K562 (cell line): ENCODE data around the gene CPNE8. TPM values are rescaled to one million over a fixed set of nuclear protein-coding genes. Genes with fewer than 3 reads are reported as not detected.
A peak's percentile ranks its signal among the peaks of the same experiment; 100 is the strongest.

Source experiments
- ATAC-seq: fragments of 200-7000 bp; cut with Tn5 transposase; 3 replicates; pipeline ENCODE4 v1.9.1; 2020; ENCODE audit warnings: moderate library complexity
- BruUV-seq: library from RNA; stranded (reverse); fragments of 400-500 nt; replicated peaks from 2 replicates; lab custom pipeline; 2021; lab: Mats Ljungman, UMichigan
- CTCF ChIA-PET: fragments of 300-600 bp; formaldehyde crosslinking; extraction: SDS; loops from one replicate; lab custom pipeline; 2021; ENCODE audit warnings: low intra/inter-chr PET ratio; lab: Yijun Ruan, JAX
- POLR2A ChIA-PET: fragments of 300-600, 350-650 bp; sonication (Branson Sonifier 250); formaldehyde crosslinking; extraction: SDS; loops from one replicate; lab custom pipeline; 2021; ENCODE audit warnings: antibody characterized with exemption, inconsistent platforms; lab: Yijun Ruan, JAX
- DNase-seq, 4 experiments: peaks; one replicate each; pipeline versions ENCODE4 v3.0.0 to v3.0.0-alpha.2; 2011 to 2018; ENCODE audit warnings: low spot score in 3 of 4, mixed read lengths in 3 of 4; ENCODE audit errors: extremely low read depth in 1 of 4
- FAIRE-seq: peaks from 2 replicates; lab custom pipeline; 2011; peaks lifted over from hg19 to GRCh38; lab: Jason Lieb, UNC
- H2AFZ ChIP-seq: 2 replicates; pipeline ENCODE4 v1.6.0; 2011; ENCODE audit warnings: low read depth, low read length, control low read depth, inconsistent platforms
- H3K27ac ChIP-seq: fragments of 200-600 bp; 3 replicates; pipeline ENCODE4 v1.8.0; 2011; ENCODE audit warnings: low read depth, mild to moderate bottlenecking, control low read depth, inconsistent platforms, low read length, moderate library complexity, mixed read lengths; ENCODE audit errors: extremely low read depth
- H3K27me3 ChIP-seq, 2 experiments: fragments of 300-600 bp in 1 of 2; 2 replicates in 1 of 2; 3 replicates in 1 of 2; pipeline versions ENCODE4 v1.6.0 to v1.8.0; 2011; ENCODE audit warnings: inconsistent platforms in 2 of 2, low read length in 2 of 2, mild to moderate bottlenecking in 1 of 2, mixed read lengths in 1 of 2, moderate library complexity in 1 of 2; ENCODE audit not compliant: control insufficient read depth in 2 of 2, insufficient read depth in 2 of 2
- H3K36me3 ChIP-seq: fragments of 300-600 bp; 3 replicates; pipeline ENCODE4 v1.8.0; 2011; ENCODE audit warnings: mild to moderate bottlenecking, low read length, inconsistent platforms; ENCODE audit not compliant: control insufficient read depth, insufficient read depth
- H3K4me1 ChIP-seq, 2 experiments: fragments of 200-600 bp in 1 of 2; replicated peaks in 1 of 2; 2 replicates in 1 of 2; 3 replicates in 1 of 2; pipeline versions ENCODE4 v1.5.1 to v1.8.0; 2011; ENCODE audit warnings: inconsistent platforms in 2 of 2, low read length in 2 of 2, mild to moderate bottlenecking in 1 of 2, mixed read lengths in 1 of 2, moderate library complexity in 1 of 2; ENCODE audit not compliant: control insufficient read depth in 2 of 2, insufficient read depth in 2 of 2
- H3K4me2 ChIP-seq: 2 replicates; pipeline ENCODE4 v1.6.1; 2011; ENCODE audit warnings: low read length, control low read depth, inconsistent platforms, mixed read lengths; ENCODE audit not compliant: insufficient read depth
- H3K4me3 ChIP-seq: fragments of 200-600 bp; sonication (generic), shearing (Covaris generic); 2 replicates; pipeline ENCODE4 v1.5.1; 2016; ENCODE audit warnings: control low read depth, inconsistent platforms
- H3K79me2 ChIP-seq: fragments of 200-600 bp; 3 replicates; pipeline ENCODE4 v1.8.0; 2011; ENCODE audit warnings: low read length, inconsistent platforms; ENCODE audit not compliant: control insufficient read depth, insufficient read depth
- H3K9ac ChIP-seq, 2 experiments: 2 replicates each; pipeline versions ENCODE4 v1.6.0 to v1.6.1; 2011; ENCODE audit warnings: low read depth in 2 of 2, low read length in 2 of 2, control low read depth in 1 of 2, inconsistent platforms in 1 of 2, mild to moderate bottlenecking in 1 of 2, mixed read lengths in 1 of 2; ENCODE audit not compliant: insufficient read depth in 1 of 2
- H3K9me1 ChIP-seq: one replicate; pipeline ENCODE4 v1.6.0; 2011; ENCODE audit warnings: inconsistent platforms, mild to moderate bottlenecking, low read length, moderate library complexity; ENCODE audit not compliant: control insufficient read depth, insufficient read depth
- H3K9me3 ChIP-seq: replicated peaks from 2 replicates; pipeline ENCODE4 v1.5.1; 2011; ENCODE audit warnings: low read depth, low read length, inconsistent platforms; ENCODE audit not compliant: control insufficient read depth, insufficient read depth
- H4K20me1 ChIP-seq: replicated peaks from 2 replicates; pipeline ENCODE4 v1.6.1; 2011; ENCODE audit warnings: low read length, inconsistent platforms, mixed read lengths; ENCODE audit not compliant: control insufficient read depth, insufficient read depth
- ATF2 ChIP-seq: sonication (generic); formaldehyde crosslinking; IDR thresholded peaks from 2 replicates; pipeline ENCODE4 v1.8.1; 2022; ENCODE audit warnings: missing genetic modification reagents
- MAFK ChIP-seq: IDR thresholded peaks from 2 replicates; pipeline ENCODE4 v1.6.1; 2011; ENCODE audit warnings: low read length, improper control_type of control experiment
- MYNN ChIP-seq, 2 experiments: sonication (generic); formaldehyde crosslinking in 1 of 2; IDR thresholded peaks; 2 replicates each; pipeline versions ENCODE4 v1.5.0 to v1.6.1; 2016 to 2020; ENCODE audit warnings: antibody characterized with exemption in 1 of 2, missing genetic modification reagents in 1 of 2
- SRSF1 ChIP-seq: fragments of 200-400 bp; formaldehyde crosslinking; IDR thresholded peaks from 2 replicates; pipeline ENCODE4 v1.6.1; 2017; ENCODE audit warnings: mild to moderate bottlenecking, low read depth, low read length, moderate library complexity
- WGBS: fragments of 100-300 bp; shearing (Covaris generic); methylation state at CpG from one replicate; pipeline ENCODE4 v1.1.6; 2016; ENCODE audit warnings: low coverage, mixed read lengths; ENCODE audit not compliant: insufficient coverage; ENCODE audit errors: missing lambda C conversion rate; 5-methylcytosine and 5-hydroxymethylcytosine counted together
- in situ Hi-C: fragments of 300-500 bp; cut with MboI; formaldehyde crosslinking; loops from 4 replicates; pipeline ENCODE4 v1.15.0; 2018; ENCODE audit warnings: inconsistent platforms, mixed read lengths
- intact Hi-C: fragments of 100-400 bp; cut with micrococcal nuclease; formaldehyde crosslinking; loops from 2 replicates; pipeline ENCODE4 v1.14.2; 2022
- polyA plus RNA-seq, 8 experiments: library from polyadenylated mRNA; depleted of rRNA in 4 of 8; stranded (reverse) in 5 of 8; unstranded in 3 of 8; fragments of >200 nt; fragmentation: Nextera tagmentation in 2 of 8; fragmentation: Illumina TruSeq in 1 of 8; extraction: Ambion mirVana in 2 of 8; extraction: Trizol in 1 of 8; gene quantifications; 2 replicates each; pipeline versions ENCODE4 v1.2.1 to v1.2.3, GENCODE V29; 2011 to 2014; ENCODE audit warnings: inconsistent platforms in 1 of 8, missing spikeins in 1 of 8
- total RNA-seq, 7 experiments: library from RNA; depleted of rRNA in 6 of 7; stranded (reverse); fragments of >200 nt in 6 of 7; fragmentation: Illumina TruSeq in 2 of 7; extraction: Trizol in 2 of 7; gene quantifications; 2 replicates each; pipeline versions ENCODE4 v1.2.1 to v1.2.3, GENCODE V29; 2011 to 2021; ENCODE audit warnings: low replicate concordance in 1 of 7
- TF ChIP-seq, protein P1 (sequence below): fragments of 150-350 bp; conservative IDR thresholded peaks from 2 replicates; pipeline ENCODE4 v1.6.1; 2014; ENCODE audit warnings: low read length
- TF ChIP-seq, protein P2 (sequence below), 2 experiments: fragments of 450-650 bp; formaldehyde crosslinking in 1 of 2; IDR thresholded peaks; 2 replicates each; pipeline versions ENCODE4 v1.4.0 to v1.6.1; 2014 to 2020; ENCODE audit warnings: mild to moderate bottlenecking in 2 of 2, borderline replicate concordance in 1 of 2, low read depth in 1 of 2

Gene CPNE8
- total and polyA plus RNA-seq, 9 of the 15 experiments (the other 6 are each of a cell fraction or from before 2014, with no cell fraction given), result 2.4 to 7.0 (median 4.2) TPM

DNA sequence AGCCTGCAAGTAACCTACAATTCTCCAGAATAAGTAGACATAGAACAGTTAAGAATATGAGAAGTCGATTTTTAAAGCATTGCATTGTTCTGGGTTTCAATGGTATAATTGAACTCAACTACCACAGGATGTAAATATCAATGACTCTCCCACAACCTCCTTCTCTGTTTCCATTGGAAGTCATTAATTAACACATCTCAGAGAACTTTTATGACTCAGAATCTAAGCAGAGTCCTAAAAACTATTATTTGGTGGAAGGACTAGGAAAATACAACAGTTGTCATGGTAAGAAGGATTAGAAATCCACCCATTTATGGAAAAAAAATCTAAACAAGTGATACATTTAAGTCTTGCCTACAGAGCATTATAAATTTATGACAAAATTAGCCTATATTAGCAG is 21.1 kb upstream of the CPNE8 start (continued):
- TF ChIP-seq, protein P1, sequence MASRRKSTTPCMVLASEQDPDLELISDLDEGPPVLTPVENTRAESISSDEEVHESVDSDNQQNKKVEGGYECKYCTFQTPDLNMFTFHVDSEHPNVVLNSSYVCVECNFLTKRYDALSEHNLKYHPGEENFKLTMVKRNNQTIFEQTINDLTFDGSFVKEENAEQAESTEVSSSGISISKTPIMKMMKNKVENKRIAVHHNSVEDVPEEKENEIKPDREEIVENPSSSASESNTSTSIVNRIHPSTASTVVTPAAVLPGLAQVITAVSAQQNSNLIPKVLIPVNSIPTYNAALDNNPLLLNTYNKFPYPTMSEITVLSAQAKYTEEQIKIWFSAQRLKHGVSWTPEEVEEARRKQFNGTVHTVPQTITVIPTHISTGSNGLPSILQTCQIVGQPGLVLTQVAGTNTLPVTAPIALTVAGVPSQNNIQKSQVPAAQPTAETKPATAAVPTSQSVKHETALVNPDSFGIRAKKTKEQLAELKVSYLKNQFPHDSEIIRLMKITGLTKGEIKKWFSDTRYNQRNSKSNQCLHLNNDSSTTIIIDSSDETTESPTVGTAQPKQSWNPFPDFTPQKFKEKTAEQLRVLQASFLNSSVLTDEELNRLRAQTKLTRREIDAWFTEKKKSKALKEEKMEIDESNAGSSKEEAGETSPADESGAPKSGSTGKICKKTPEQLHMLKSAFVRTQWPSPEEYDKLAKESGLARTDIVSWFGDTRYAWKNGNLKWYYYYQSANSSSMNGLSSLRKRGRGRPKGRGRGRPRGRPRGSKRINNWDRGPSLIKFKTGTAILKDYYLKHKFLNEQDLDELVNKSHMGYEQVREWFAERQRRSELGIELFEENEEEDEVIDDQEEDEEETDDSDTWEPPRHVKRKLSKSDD, result no peak
- TF ChIP-seq, all 486 proteins: peak for 0

DNA sequence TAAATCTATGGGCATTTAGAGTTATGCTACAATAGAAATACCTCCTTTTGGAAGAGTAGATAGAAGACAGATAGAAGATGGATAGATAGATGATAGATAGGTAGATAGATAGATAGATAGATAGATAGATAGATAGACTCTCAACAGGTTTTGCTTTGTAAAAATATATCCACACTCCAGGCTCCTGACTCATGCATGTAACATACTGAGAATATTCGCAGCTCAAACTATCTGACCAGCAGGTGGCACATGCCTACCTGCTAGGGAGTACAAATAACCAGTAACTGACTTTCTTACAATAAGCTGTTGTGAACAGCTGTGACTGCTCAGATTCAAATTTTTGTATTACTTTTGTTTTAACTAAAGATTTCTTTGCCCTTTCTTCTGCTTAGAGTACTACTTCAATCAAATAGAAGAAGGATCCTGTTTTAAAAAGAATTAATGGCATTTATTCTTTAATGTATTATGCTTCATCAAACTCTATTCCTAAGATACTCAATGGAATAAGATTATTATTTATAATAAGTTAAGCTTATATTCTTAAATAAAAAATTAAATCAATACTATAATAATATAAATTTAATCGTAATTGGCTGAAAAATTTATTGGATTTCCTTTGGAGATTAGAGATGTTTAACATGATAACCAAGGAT is 15.8 kb upstream of the CPNE8 start:
- no peaks in the 10 kb centered on the region for H3K27me3 ChIP-seq
- H2AFZ ChIP-seq, result no peak overlapping the region
- H3K9me1 ChIP-seq, result no peaks in the 10 kb centered on the region
- H3K9me3 ChIP-seq, result no peaks in the 10 kb centered on the region
- 4% methylated on average over 2 of the region's 2 CpGs for whole genome bisulfite sequencing
- no peaks in the 10 kb centered on the region for H3K4me1 ChIP-seq
- no peaks in the 10 kb centered on the region for H3K79me2 ChIP-seq
- POLR2A ChIA-PET, result interaction anchor here (0.5 kb wide), 1 partner anchor 16 kb away, joined by 4 read pairs; no protein-coding TSS in a partner anchor
- H3K4me2 ChIP-seq, result no peak overlapping the region
- H4K20me1 ChIP-seq, result no peaks in the 10 kb centered on the region
- FAIRE-seq (no peak), DNase-seq (peak; percentile 17 to 67 (median 19)), ATAC-seq (peak; percentile 70)
- in situ Hi-C loops, result no loop called here
- H3K4me3 ChIP-seq, result no peak overlapping the region
- CTCF ChIA-PET, result interaction anchor here (0.6 kb wide), 1 partner anchor 182 kb away, joined by 3 read pairs; no protein-coding TSS in a partner anchor
- H3K36me3 ChIP-seq, result no peaks in the 10 kb centered on the region
- no peak overlapping the region for H3K9ac ChIP-seq
- BruUV-seq, result no TSS peak
- no peak overlapping the region for H3K27ac ChIP-seq
- intact Hi-C loops, result loop anchor here (1.0 kb wide), 1 partner anchor 182 kb away; no protein-coding TSS in a partner anchor
- TF ChIP-seq MYNN (IDR thresholded peaks at IDR 0.05) (no peak), MYNN (CRISPR knock-in tag; IDR thresholded peaks at IDR 0.05) (no peak), MAFK (no peak), SRSF1 (no peak), ATF2 (CRISPR knock-in tag) (no peak)
- TF ChIP-seq, protein P2, sequence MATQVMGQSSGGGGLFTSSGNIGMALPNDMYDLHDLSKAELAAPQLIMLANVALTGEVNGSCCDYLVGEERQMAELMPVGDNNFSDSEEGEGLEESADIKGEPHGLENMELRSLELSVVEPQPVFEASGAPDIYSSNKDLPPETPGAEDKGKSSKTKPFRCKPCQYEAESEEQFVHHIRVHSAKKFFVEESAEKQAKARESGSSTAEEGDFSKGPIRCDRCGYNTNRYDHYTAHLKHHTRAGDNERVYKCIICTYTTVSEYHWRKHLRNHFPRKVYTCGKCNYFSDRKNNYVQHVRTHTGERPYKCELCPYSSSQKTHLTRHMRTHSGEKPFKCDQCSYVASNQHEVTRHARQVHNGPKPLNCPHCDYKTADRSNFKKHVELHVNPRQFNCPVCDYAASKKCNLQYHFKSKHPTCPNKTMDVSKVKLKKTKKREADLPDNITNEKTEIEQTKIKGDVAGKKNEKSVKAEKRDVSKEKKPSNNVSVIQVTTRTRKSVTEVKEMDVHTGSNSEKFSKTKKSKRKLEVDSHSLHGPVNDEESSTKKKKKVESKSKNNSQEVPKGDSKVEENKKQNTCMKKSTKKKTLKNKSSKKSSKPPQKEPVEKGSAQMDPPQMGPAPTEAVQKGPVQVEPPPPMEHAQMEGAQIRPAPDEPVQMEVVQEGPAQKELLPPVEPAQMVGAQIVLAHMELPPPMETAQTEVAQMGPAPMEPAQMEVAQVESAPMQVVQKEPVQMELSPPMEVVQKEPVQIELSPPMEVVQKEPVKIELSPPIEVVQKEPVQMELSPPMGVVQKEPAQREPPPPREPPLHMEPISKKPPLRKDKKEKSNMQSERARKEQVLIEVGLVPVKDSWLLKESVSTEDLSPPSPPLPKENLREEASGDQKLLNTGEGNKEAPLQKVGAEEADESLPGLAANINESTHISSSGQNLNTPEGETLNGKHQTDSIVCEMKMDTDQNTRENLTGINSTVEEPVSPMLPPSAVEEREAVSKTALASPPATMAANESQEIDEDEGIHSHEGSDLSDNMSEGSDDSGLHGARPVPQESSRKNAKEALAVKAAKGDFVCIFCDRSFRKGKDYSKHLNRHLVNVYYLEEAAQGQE (IDR thresholded peaks at IDR 0.05; ENCODE audit: borderline replicate concordance), result peak; percentile 44; the same call in 1 of the 2 replicates
- TF ChIP-seq, protein P2 (CRISPR knock-in tag; IDR thresholded peaks at IDR 0.05; ENCODE audit: low read depth), result no peak
